ENCODE data around the gene AMBRA1.
A peak's percentile ranks its signal among the peaks of the same experiment; 100 is the strongest.
"Not testable (repeated sequence)": the region's sequence is repeated elsewhere in the genome, so short reads cannot be mapped to it uniquely, and the experiment has no call there.

Gene AMBRA1

DNA sequence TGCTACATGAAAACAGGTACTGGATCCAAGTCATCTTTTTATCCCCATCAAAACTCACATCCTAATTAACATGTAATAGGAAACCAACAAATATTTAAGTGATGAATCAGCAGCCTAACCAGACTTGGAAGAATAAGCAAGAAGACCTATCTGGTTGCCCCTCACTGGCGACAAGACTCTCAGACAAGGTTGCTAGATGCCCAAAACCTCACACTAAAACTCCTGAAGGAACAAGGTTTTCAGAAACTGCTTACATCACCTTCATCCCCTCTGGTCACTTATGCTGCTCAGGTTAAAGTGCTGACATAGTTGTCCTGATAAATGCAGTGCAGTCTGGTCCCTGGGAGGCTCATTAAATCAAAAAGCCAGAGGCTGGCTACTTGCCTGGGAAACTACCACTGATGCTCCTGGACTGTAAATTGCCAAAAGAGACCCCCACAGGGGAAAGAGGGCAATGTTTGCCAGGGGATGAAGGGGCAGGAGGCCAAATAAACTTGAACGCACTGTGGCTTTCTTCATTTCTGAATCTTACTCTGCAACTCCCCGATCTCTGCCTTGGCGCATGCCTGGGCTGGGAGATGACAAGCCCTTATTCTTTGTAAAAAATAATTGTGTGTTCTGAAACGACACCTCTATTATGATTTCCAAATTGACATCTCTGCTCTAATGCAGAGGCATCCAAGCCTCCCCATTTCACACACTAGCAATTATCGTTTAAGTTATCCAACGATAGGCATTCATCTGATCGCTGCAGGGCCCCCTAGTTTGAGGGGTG is 72.7 kb downstream of the AMBRA1 start:
- H3K27ac ChIP-seq: no peak overlapping the region
- TF ChIP-seq, protein P1, sequence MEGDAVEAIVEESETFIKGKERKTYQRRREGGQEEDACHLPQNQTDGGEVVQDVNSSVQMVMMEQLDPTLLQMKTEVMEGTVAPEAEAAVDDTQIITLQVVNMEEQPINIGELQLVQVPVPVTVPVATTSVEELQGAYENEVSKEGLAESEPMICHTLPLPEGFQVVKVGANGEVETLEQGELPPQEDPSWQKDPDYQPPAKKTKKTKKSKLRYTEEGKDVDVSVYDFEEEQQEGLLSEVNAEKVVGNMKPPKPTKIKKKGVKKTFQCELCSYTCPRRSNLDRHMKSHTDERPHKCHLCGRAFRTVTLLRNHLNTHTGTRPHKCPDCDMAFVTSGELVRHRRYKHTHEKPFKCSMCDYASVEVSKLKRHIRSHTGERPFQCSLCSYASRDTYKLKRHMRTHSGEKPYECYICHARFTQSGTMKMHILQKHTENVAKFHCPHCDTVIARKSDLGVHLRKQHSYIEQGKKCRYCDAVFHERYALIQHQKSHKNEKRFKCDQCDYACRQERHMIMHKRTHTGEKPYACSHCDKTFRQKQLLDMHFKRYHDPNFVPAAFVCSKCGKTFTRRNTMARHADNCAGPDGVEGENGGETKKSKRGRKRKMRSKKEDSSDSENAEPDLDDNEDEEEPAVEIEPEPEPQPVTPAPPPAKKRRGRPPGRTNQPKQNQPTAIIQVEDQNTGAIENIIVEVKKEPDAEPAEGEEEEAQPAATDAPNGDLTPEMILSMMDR (conservative IDR thresholded peaks at IDR 0.05): no peak

DNA sequence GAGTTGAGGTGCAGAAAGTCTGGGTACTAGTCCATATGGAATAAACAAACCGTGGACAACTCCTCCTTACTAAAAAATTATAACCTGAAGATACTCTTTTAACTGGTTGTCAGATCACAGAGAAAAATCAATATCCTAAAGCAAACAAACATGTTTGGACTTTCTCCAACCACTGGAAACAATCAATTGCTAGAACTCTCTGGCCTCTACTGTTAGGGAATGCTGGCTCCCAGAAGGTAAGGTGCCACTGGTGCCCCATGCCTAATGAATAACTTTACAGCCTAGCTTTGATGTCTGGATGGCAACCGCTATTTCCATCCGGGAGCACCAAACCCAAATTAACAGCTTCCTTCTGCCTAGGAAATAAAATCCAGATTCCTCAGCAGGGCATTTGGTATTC is 74.5 kb downstream of the AMBRA1 start:
- no peak overlapping the region for H3K27ac ChIP-seq
- TF ChIP-seq, protein P1 (conservative IDR thresholded peaks at IDR 0.05): no peak

DNA sequence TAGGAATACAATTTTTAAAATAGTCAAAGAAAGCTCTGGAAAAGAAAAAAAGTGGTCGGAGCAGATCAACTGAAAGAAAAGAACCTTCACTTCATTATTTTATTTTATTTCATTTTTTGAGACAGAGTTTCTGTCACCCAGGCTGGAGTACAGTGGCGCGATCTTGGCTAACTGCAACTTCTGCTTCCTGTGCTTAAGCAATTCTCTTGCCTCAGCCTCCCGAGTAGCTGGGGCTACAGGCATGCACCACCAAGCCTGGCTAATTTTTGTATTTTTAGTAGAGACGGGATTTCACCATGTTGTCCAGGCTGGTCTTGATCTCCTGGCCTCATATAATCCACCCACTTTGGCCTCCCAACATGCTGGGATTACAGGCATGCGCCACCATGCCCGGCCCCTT is 74.9 kb downstream of the AMBRA1 start:
- H3K27ac ChIP-seq: not testable (repeated sequence)

DNA sequence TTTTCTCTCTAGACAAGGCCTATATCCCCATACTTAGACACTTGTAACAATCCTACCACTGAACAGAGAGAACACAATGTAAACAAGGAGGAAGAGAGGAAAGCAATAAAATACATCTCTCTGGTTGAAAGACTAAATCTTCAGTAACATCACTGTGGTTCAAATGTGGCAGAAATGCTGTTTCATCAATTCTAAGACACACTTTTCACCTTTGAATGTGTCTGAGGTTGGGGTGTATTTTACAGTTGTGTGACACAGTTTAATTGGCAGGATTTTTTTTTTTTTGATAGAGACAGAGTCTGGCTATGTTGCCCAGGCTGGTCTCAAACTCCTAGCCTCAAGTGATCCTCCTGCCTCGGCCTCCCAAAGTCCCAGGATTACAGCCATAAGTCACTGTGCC is 79.5 kb downstream of the AMBRA1 start:
- peak overlapping the region; percentile 78 for H3K27ac ChIP-seq
- TF ChIP-seq, protein P1 (conservative IDR thresholded peaks at IDR 0.05): no peak

DNA sequence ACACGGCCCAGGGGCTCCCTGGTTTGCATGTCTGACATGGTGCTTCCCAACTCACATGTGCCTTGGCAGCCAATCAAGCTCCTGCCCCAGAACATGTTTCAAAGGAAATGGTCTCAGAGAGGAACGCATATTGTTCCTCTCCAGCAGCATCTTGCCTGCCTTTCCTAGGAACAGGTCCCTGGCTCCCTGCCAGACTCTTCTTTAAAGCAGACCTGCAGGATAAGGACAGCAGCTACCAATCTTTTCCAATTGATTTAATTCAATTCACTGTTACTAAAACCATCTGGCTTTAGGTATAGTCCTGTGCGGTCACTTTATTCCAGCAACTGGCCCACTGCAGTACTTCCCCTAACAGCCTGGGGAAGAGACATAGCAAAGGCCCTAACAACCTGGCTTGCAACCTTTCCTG is 79.9 kb downstream of the AMBRA1 start:
- peak overlapping the region; percentile 78 for H3K27ac ChIP-seq
- TF ChIP-seq, protein P1 (conservative IDR thresholded peaks at IDR 0.05): no peak

DNA sequence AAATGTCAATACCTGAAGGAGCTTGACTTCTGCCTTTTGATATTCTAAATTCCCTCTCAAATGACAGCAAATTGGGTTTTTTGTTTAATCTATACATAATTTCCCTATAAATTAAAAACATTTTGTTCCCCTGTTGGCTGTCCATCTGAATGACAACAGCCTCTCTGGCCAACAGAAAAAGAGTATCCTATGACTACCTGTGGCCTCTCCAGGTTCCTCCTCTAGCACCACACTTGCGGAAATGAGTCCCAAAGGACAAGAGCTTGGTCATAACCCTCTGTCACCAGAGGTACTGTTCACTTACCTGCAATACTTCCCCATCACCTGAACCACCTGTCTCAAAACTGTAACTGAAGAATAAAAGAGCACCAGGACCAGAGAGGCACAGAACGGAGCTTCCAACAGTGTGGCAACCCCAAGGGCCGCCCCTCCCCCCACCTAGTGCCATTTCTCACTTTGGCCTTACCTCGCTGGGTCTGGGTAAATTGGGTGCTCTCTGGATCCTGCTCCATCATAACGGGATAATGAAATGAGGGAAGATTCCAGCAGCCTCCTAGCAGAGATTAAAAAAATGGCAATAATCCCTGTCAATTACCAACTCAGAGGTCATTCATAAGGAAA is 81.5 kb downstream of the AMBRA1 start:
- TF ChIP-seq, protein P1 (conservative IDR thresholded peaks at IDR 0.05): no peak
- H3K27ac ChIP-seq: peak overlapping the region; percentile 78

DNA sequence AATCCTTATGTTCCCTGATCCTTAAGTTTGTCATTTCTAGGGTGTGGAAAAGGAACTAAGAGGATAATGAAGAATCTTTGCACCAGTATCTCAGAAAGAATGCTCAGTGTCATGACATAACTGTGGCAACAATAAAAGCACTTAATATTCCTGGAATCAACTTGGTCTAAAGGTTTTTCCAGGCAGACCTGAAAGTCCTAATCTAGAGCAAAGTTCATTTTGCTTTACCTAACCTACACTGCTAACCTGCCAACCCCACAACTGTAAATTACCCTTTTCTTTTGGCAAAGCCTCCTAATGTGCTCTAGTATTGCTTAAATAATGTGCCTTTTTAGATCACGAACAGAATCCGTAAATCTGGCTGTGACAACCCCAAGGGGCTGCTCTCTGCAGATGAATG is 82.5 kb downstream of the AMBRA1 start:
- TF ChIP-seq, protein P1 (conservative IDR thresholded peaks at IDR 0.05): no peak
- no peak overlapping the region for H3K27ac ChIP-seq

DNA sequence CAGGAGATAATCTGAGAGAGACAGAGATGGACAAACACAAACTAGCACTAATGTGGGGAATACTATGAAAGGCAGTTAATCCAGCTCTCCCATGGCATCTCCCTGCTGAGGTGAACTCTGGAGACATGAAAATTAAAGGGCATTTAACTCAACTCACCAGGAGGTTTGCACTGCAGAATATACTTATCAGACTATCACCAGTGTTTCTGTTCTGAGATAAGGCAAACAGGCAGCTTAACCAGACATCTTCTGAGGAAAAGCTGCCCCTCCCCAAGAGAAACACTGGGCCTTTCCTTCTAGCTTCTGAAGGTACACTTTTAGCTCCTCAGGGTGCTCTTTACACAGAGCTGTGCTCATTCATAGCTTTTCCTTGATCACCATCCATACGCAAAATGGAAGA is 85.5 kb downstream of the AMBRA1 start:
- TF ChIP-seq, protein P1 (conservative IDR thresholded peaks at IDR 0.05): no peak
- no peak overlapping the region for H3K27ac ChIP-seq

Measured in VCaP (cell line).